ENCODE data around the gene DLAT.
"Not testable (repeated sequence)": the region's sequence is repeated elsewhere in the genome, so short reads cannot be mapped to it uniquely, and the experiment has no call there.

DNA sequence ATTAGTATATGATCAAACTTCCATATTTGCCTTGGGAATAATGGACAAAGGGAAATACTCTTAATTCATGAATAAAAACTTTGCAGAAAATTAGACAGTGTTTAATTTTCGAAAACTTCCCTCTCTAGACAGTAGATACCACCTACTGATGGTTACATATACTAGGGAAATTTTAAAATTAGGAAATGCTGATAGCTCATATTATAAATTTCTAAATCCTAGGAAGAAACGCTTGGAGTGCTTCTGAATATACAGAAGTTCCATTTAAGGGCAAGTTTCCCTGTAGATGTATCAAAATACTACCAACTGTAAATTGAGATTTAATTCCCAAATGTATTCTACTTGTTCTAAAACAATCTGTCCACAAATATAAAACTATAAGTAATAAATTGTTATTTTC, 70.1 kb downstream of the DLAT start:
- not testable (repeated sequence) for TF ChIP-seq POLR2A (IDR thresholded peaks at IDR 0.05)
- TF ChIP-seq, protein P1, sequence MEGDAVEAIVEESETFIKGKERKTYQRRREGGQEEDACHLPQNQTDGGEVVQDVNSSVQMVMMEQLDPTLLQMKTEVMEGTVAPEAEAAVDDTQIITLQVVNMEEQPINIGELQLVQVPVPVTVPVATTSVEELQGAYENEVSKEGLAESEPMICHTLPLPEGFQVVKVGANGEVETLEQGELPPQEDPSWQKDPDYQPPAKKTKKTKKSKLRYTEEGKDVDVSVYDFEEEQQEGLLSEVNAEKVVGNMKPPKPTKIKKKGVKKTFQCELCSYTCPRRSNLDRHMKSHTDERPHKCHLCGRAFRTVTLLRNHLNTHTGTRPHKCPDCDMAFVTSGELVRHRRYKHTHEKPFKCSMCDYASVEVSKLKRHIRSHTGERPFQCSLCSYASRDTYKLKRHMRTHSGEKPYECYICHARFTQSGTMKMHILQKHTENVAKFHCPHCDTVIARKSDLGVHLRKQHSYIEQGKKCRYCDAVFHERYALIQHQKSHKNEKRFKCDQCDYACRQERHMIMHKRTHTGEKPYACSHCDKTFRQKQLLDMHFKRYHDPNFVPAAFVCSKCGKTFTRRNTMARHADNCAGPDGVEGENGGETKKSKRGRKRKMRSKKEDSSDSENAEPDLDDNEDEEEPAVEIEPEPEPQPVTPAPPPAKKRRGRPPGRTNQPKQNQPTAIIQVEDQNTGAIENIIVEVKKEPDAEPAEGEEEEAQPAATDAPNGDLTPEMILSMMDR (IDR thresholded peaks at IDR 0.05), result not testable (repeated sequence)

Measured in uterus (tissue), 2 donors.